Upper lobe of right lung (tissue), 1 donor: ENCODE measurements around the gene CDH20. TPM values are rescaled to one million over a fixed set of nuclear protein-coding genes. Genes with fewer than 3 reads are reported as not detected.

Source experiments
- ATAC-seq: fragments of 200-7000 bp; cut with Tn5 transposase; one replicate; pipeline ENCODE4 v1.9.1; 2020; ENCODE audit warnings: mild to moderate bottlenecking, moderate library complexity
- DNase-seq: peaks from one replicate; pipeline ENCODE4 v3.0.0-alpha.2; 2020
- H3K27ac ChIP-seq: fragments of 200-600 bp; one replicate; pipeline ENCODE4 v1.8.0; 2022
- H3K27me3 ChIP-seq: fragments of 200-600 bp; one replicate; pipeline ENCODE4 v1.8.0; 2022; ENCODE audit warnings: mild to moderate bottlenecking
- H3K36me3 ChIP-seq: fragments of 200-600 bp; one replicate; pipeline ENCODE4 v1.8.0; 2022
- H3K4me1 ChIP-seq: fragments of 200-600 bp; one replicate; pipeline ENCODE4 v1.8.0; 2022
- H3K4me3 ChIP-seq: fragments of 200-600 bp; one replicate; pipeline ENCODE4 v1.8.0; 2022; ENCODE audit warnings: mild to moderate bottlenecking
- H3K9me3 ChIP-seq: fragments of 200-600 bp; one replicate; pipeline ENCODE4 v1.8.0; 2022
- intact Hi-C: fragments of 100-400 bp; cut with DNase I; formaldehyde crosslinking; loops from one replicate; pipeline ENCODE4 v1.11.0; 2022
- total RNA-seq: library from RNA; stranded (reverse); fragmentation: NEBNext Ultra II Directional; extraction: Animal tissue kit (Norgen Biotek cat#: 25700); gene quantifications from one replicate; pipeline ENCODE4 v1.2.1, GENCODE V29; 2021
- TF ChIP-seq, protein P1 (sequence below): fragments of 200-600 bp; IDR thresholded peaks from one replicate; pipeline ENCODE4 v1.8.0; 2022; ENCODE audit warnings: antibody characterized with exemption
- donor health status: DM: no; HTN: yes; CAD: no; lungs with severe emphysema.

Gene CDH20
- total RNA-seq, 1 donor from 2014 or later, result 0.35 TPM

GRCh38 chr18:61400716-61401115 is 67.5 kb downstream of the CDH20 start:
- intact Hi-C loops, result no loop called here
- H3K4me3 ChIP-seq, result no peak overlapping the region
- no peak overlapping the region for H3K27ac ChIP-seq
- H3K4me1 ChIP-seq, result no peaks in the 10 kb centered on the region
- TF ChIP-seq, protein P1, sequence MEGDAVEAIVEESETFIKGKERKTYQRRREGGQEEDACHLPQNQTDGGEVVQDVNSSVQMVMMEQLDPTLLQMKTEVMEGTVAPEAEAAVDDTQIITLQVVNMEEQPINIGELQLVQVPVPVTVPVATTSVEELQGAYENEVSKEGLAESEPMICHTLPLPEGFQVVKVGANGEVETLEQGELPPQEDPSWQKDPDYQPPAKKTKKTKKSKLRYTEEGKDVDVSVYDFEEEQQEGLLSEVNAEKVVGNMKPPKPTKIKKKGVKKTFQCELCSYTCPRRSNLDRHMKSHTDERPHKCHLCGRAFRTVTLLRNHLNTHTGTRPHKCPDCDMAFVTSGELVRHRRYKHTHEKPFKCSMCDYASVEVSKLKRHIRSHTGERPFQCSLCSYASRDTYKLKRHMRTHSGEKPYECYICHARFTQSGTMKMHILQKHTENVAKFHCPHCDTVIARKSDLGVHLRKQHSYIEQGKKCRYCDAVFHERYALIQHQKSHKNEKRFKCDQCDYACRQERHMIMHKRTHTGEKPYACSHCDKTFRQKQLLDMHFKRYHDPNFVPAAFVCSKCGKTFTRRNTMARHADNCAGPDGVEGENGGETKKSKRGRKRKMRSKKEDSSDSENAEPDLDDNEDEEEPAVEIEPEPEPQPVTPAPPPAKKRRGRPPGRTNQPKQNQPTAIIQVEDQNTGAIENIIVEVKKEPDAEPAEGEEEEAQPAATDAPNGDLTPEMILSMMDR, result no peak
- no peaks in the 10 kb centered on the region for H3K27me3 ChIP-seq
- DNase-seq, result no peak
- ATAC-seq, result no peak
- H3K9me3 ChIP-seq, result no peaks in the 10 kb centered on the region
- H3K36me3 ChIP-seq, result no peaks in the 10 kb centered on the region

GRCh38 chr18:61402726-61403125 is 69.5 kb downstream of the CDH20 start:
- H3K27me3 ChIP-seq, result no peaks in the 10 kb centered on the region
- intact Hi-C loops, result no loop called here
- no peaks in the 10 kb centered on the region for H3K36me3 ChIP-seq

GRCh38 chr18:61413396-61413795 is 80.2 kb downstream of the CDH20 start:
- TF ChIP-seq, protein P1, result no peak
- Histone ChIP-seq H3K4me1 (no peaks in the 10 kb centered on the region), H3K27me3 (no peaks in the 10 kb centered on the region), H3K4me3 (no peak overlapping the region), H3K9me3 (no peaks in the 10 kb centered on the region), H3K27ac (no peak overlapping the region), H3K36me3 (no peaks in the 10 kb centered on the region)
- ATAC-seq (no peak), DNase-seq (no peak)
- intact Hi-C loops, result no loop called here

More at GRCh38 chr18:61402726-61403125, 69.5 kb downstream of the CDH20 start:
- ATAC-seq (no peak), DNase-seq (no peak)
- Histone ChIP-seq H3K9me3 (no peaks in the 10 kb centered on the region), H3K27ac (no peak overlapping the region), H3K4me3 (no peak overlapping the region), H3K4me1 (no peaks in the 10 kb centered on the region)
- TF ChIP-seq, protein P1, result no peak

DNA sequence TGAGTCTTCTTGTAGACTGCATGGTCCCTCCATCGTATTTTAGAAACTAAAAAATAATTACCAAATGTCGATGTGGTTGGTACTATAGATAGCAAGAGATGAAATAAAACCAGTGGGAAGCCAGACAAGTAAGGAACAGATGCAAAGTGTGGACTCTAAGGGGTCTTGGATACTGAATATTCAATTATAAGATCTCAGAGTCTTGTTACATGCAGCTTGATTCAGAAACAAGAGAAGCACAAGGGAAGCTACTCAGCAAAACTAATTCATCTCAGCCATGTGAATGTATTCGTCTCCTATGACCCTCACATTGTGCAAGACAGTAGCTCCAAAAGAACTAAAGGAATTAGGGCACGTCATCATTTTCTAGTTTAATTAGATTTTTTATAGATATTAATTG is 80.9 kb downstream of the CDH20 start:
- Histone ChIP-seq H3K27me3 (no peaks in the 10 kb centered on the region), H3K9me3 (no peaks in the 10 kb centered on the region), H3K36me3 (no peaks in the 10 kb centered on the region), H3K27ac (no peak overlapping the region), H3K4me1 (no peaks in the 10 kb centered on the region), H3K4me3 (no peak overlapping the region)
- DNase-seq, result no peak
- TF ChIP-seq, protein P1, result no peak
- no peak for ATAC-seq
- intact Hi-C loops, result no loop called here

DNA sequence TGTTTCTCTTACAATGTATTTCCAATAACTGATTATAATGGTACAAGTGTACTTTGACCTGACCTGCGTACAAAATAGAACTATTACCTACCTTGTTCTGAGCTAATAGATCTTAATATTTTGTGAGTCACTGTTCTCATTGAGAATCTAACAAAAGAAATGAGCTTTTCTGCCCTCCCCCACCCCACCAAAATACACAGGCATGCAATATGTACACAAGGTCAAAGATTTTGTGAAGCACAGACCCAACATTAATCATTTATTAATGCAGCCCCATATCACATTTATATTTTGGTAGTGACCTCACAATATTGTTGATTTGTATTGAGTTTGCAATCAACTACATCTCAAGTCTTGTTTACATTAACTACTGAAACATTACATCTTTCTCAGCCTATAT is 86.5 kb downstream of the CDH20 start:
- ATAC-seq (no peak), DNase-seq (no peak)
- intact Hi-C loops, result no loop called here
- TF ChIP-seq, protein P1, result no peak
- H3K4me1 ChIP-seq, result no peaks in the 10 kb centered on the region
- H3K36me3 ChIP-seq, result no peaks in the 10 kb centered on the region
- no peaks in the 10 kb centered on the region for H3K9me3 ChIP-seq
- H3K27ac ChIP-seq, result no peak overlapping the region
- H3K4me3 ChIP-seq, result no peak overlapping the region
- no peaks in the 10 kb centered on the region for H3K27me3 ChIP-seq

DNA sequence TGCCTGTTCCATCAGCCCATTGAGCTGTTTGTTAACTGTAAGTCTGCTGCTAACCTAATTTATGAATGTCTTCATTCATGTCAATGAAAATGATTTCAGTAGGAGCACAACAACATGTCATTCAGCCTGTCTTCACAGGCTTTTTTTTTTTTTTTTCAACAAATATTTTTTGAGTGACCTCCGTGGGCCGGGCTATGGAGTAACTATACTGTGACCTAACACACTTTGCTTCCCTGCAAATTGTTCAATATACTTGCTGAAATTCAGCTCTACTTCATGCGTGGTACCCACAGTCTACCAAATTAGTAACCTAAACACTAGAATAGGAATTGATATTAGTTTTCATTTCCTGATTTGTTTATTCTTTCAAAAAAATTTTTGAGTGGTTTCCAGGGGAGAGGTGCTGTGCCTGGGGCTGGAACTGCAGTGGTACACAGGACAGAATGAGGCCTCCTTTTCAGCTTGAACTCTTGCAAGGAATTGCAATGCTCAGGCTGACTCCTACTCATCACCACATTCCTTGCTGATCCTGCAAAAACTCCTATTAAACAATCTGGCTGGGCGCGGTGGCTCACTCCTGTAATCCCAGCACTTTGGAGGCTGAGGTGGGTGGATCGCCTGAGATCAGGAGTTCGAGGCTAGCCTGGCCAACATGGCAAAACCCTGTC is 87.1 kb downstream of the CDH20 start:
- no peak for ATAC-seq
- DNase-seq, result no peak
- Histone ChIP-seq H3K27me3 (no peaks in the 10 kb centered on the region), H3K4me3 (no peak overlapping the region), H3K4me1 (no peaks in the 10 kb centered on the region), H3K36me3 (no peaks in the 10 kb centered on the region), H3K27ac (no peak overlapping the region), H3K9me3 (no peaks in the 10 kb centered on the region)
- intact Hi-C loops, result no loop called here
- TF ChIP-seq, protein P1, result no peak
